HS-27A (cell line): Measurements from ENCODE around the gene SMARCA4.
"Not testable (repeated sequence)": the region's sequence is repeated elsewhere in the genome, so short reads cannot be mapped to it uniquely, and the experiment has no call there.

ENCODE experiments used
- DNase-seq: peaks from one replicate; pipeline ENCODE4 v3.0.0-alpha.2; 2012; ENCODE audit warnings: low read depth, missing footprints

Gene SMARCA4

DNA sequence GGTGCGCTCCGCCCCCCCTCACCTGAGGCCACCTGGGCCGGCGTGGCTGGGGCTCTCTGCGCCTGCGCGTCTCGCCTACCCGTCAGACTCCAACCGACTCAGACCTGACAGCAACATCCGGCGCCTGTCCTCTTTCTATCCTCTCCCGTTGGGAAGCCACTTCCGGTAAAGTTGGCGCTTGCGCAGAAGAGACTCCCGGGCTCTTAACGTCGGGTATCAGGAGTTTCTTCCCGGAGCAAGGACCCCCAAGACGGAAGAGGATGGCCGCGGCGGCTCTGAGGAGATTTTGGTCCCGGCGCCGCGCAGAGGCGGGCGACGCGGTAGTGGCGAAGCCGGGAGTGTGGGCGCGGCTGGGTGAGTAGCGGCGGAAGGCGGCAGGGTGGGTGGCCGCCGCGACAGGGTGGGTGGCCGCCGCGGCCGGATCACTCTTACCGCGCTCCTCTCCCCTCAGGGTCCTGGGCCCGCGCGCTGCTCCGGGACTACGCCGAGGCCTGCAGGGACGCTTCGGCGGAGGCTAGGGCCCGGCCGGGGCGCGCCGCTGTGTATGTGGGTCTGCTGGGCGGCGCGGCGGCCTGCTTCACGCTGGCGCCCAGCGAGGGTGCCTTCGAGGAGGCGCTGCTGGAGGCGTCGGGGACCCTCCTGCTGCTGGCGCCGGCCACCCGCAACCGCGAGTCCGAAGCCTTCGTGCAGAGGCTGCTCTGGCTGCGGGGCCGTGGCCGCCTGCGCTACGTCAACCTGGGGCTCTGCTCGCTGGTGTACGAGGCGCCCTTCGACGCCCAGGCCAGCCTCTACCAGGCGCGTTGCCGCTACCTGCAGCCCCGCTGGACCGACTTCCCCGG lies 32.0 kb upstream of the SMARCA4 start, which contains the start of the genes TIMM29 and YIPF2:
Gene TIMM29, plus strand, starts transcription at position 249 of the 839 bp plus-strand sequence. Its CDS starts 12 bp downstream, at position 261.
Gene YIPF2, minus strand, starts transcription at position 77 of the 839 bp plus-strand sequence. CDS start 229 bp downstream, outside the sequence.
- DNase-seq, result peak; percentile 92

GRCh38 chr19:10929402-10929794 lies 31.4 kb upstream of the SMARCA4 start:
- no peak for DNase-seq

GRCh38 chr19:10935371-10936059 lies 25.3 kb upstream of the SMARCA4 start:
- DNase-seq, result no peak

GRCh38 chr19:10936661-10937084 lies 24.2 kb upstream of the SMARCA4 start:
- no peak for DNase-seq

DNA sequence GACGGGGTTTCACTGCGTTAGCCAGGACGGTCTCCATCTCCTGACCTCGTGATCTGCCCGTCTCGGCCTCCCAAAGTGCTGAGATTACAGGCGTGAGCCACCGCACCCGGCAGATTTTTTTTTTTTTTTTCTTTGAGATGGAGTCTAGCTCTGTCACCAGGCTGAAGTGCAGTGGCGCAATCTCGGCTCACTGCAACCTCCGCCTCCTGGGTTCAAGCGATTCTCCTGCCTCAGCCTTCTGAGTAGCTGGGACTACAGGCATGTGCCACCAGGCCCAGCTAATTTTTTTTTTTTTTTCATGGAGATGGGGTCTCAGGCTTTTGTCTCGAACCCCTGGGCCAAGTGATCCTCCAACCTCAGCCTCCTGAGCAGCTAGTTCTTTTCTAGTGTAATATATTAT lies 19.2 kb upstream of the SMARCA4 start:
- not testable (repeated sequence) for DNase-seq

DNA sequence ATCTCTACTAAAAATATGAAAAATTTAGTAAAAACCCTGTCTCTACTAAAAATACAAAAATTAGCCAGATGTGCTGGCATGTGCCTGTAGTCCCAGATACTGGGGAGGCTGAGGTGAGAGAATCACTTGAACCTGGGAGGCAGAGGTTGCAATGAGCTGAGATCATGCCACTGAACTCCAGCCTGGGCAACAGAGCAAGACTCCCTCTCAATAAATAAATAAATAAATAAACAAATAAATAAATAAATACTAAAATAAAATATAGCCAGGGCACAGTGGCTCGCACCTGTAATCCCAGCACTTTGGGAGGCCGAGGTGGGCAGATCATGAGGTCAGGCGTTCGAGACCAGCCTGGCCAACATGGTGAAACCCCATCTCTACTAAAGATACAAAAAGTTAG lies 17.4 kb upstream of the SMARCA4 start:
- DNase-seq, result not testable (repeated sequence)

GRCh38 chr19:10945264-10945663 lies 15.6 kb upstream of the SMARCA4 start:
- DNase-seq, result no peak

DNA sequence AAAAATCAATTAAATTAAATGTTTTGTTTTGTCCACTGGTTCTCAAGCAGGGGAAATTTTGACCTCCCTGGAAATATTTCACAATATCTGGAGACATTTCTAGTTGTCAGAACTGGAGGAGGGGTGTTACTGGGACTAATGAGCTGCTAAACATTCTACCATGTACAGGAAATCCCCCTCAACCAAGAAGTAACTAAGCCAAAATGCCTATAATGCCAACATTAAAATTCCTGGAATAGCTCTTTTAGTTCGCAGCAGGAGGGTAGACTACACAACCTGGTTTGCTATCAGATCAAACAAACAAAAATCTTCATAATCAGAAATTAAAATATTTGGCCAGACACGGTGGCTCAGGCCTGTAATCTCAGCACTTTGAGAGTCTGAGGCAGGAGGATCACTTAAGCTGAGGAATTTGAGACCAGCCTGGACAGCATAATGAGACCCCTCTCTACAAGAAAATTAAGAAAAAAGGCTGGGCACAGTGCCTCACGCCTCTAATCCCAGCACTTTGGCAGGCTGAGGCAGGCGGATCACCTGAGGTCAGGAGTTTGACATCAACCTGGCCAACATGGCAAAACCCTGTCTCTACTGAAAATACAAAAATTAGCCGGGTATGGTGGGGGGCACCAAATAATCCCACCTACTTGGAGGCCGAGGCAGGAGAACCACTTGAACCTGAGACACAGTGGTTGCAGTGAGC lies 13.7 kb upstream of the SMARCA4 start:
- DNase-seq, result no peak

DNA sequence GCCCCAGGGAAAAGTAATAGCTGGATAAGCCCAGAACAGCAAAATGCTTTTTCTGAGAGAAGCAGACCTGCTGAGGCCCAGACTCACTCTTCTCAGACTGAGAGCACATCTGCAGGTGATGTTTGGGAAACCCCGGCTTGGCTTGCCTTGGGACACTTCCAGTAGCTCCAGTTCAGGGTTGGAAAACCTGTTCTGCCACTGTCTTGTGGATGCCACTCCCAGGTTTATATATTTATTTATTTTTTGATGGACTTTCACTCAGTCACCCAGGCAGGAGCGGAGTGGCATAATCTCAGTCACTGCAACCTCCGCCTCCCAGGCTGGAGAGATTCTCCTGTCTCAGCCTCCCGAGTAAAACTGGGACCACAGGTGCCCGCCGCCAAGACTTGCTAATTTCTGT lies 8.0 kb upstream of the SMARCA4 start:
- no peak for DNase-seq

DNA sequence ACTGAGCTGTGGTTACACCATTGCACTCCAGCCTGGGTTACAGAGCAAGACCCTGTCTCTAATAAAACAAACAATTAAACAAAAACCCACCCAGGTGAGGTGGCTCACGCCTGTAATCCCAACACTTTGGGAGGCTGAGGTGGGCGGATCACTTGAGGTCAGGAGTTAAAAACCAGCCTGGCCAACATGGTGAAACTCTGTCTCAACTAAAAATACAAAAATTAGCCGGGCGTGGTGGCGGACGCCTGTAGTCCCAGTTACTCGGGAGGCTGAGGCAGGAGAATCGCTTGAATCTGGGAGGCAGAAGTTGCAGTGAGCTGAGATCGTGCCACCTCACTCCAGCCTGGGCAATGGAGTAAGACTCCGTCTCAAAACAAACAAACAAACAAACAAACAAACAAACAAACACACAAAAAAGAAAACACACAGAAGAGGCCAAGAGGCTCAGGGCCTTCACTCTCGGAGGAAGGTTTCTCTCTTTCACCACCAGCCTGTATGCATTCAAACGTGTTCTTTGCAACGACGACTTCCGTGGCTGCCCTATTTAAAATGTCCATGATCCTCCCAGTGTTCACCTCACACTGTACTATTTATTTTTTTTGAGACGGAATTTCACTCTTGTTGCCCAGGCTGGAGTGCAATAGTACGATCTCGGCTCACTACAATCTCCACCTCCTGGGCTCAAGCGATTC lies 1.4 kb upstream of the SMARCA4 start:
- not testable (repeated sequence) for DNase-seq

GRCh38 chr19:10961073-10961860 lies 437 bp downstream of the SMARCA4 start:
- no peak for DNase-seq

- no peak for DNase-seq
Measured at GRCh38 chr19:10962863-10963262, 2.0 kb downstream of the SMARCA4 start.

GRCh38 chr19:10963865-10964264 lies 3.0 kb downstream of the SMARCA4 start:
- DNase-seq, result no peak

DNA sequence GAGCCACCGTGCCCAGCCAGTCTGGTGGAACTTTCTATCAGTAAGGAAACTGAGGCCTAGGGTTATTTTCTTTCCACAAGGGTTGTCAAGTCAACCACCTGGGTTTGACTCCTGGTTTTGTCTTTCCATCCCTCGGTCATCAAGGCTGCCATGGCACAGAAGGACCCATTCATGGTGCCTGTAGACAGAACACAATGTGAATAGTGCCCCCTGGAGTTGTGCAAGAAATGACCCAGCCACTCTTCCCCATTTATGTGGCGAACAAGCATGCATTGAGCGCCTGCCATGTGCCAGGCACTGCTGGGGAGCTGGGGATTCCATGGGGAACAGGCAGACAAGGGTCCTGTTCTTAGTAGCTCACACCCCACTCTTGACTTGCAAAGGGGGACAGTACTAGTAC lies 4.1 kb downstream of the SMARCA4 start:
- no peak for DNase-seq

DNA sequence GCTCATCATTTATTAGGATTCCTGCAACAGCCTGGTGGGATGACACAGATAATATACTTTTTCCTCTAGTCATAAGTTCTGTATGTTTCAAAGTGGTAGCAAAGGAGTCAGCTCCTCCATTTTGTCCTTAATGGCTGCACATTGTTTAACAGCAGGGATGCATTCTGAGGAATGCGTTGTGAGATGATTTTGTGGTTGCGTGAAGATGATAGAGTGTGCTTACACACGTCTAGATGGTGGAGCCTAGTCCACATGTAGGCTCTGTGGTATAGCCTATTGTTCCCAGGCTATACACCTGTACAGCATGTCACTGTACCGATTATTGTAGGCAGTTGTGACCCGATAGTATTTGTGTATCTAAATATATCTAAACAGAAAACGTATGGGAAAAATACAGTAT lies 4.6 kb downstream of the SMARCA4 start:
- DNase-seq, result no peak

DNA sequence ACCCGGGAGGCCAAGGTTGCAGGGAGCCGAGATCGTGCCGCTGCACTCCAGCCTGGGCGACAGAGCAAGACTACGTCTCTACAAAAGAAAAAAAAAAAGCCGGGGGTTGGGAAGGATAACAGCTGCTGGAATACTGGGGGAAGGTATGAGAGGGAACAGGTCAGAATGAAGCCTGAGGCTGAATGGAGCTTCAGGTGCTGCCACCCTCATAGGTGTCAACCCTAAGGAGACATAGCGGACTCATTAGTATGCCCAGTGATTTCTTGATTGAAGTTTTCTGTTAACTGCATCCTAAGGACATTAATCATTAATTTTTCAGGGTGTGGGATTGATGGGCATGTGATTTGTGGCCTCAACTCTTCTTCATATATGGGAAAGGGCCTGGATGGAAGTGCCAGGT lies 6.0 kb downstream of the SMARCA4 start:
- DNase-seq, result no peak

GRCh38 chr19:10968527-10969135 lies 7.8 kb downstream of the SMARCA4 start:
- no peak for DNase-seq

DNA sequence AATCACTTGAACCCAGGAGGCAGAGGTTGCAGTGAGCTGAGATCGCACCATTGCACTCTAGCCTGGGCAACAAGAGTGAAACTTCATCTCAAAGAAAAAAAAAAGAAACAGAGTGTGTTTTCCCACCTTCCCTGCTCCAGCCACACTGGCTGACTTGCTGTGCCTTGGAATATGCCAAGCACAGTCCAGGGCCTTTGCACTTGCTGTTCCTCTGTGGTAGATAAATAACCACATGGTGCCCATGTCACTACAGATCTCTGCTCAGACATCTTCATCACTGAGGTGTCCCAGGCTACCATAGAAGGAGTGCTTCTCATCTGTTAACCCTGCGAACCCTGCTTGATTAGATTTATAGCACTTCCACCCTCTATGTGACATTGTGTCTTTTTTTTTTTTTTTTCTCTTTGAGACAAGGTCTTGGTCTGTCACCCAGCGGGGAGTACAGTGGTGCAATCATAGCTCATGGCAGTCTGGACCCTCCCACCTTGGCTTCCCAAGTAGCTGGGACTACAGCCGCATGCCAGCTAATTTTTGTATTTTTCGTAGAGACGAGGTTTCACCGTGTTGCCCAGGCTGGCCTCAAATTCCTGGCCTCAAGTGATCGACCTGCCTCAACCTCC lies 10.4 kb downstream of the SMARCA4 start:
- no peak for DNase-seq

- no peak for DNase-seq
Measured at GRCh38 chr19:10975374-10976130, 14.7 kb downstream of the SMARCA4 start.
